ENCODE data around the gene APCS.

- TF ChIP-seq POLR2A (IDR thresholded peaks at IDR 0.05): no peak
- TF ChIP-seq CTCF (IDR thresholded peaks at IDR 0.05): no peak
- no peak for TF ChIP-seq POLR2AphosphoS5 (IDR thresholded peaks at IDR 0.05)
Observed at GRCh38 chr1:159554261-159554660, 33.4 kb upstream of the APCS start.

All from prostate gland (tissue), 2 donors.